NCI-H2081 treated with DMSO at 0.1 percent for 48 hours (cell line): ENCODE data around the gene XXYLT1.
"Not testable (repeated sequence)": the region's sequence is repeated elsewhere in the genome, so short reads cannot be mapped to it uniquely, and the experiment has no call there.

Experiments
- DNase-seq: peaks from one replicate; lab custom pipeline; 2025; lab: John Stamatoyannopoulos, UW

The XXYLT1 gene

DNA sequence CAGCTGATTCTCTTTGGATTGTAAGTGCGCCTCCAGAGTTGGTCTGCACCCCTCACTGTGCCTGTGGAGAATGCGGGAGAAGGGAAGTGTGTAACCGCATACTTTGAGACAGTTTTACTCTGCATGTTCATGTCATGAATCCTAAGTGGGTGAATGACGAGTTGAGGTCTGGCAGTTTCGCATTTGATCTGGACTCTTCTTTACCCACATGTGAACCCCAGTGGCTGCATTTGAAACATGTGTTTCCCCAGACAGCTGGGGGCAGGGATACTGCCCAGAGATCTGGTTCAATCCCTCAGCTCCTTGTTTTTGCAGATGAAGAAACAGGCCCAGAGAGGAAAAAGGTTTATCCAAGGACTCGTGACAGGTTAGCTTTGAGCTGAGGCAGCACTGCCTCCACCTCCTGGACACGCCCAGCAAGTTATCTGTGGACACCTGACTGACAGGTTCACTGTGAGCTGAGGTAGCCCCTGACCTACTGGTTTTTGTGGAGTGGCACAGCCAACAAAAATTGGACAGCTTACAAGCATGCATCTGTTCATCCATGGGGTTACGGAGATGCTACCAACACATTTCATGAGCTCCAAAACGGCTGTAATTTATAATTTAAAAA is 207.3 kb downstream of the XXYLT1 start:
- DNase-seq: no peak

DNA sequence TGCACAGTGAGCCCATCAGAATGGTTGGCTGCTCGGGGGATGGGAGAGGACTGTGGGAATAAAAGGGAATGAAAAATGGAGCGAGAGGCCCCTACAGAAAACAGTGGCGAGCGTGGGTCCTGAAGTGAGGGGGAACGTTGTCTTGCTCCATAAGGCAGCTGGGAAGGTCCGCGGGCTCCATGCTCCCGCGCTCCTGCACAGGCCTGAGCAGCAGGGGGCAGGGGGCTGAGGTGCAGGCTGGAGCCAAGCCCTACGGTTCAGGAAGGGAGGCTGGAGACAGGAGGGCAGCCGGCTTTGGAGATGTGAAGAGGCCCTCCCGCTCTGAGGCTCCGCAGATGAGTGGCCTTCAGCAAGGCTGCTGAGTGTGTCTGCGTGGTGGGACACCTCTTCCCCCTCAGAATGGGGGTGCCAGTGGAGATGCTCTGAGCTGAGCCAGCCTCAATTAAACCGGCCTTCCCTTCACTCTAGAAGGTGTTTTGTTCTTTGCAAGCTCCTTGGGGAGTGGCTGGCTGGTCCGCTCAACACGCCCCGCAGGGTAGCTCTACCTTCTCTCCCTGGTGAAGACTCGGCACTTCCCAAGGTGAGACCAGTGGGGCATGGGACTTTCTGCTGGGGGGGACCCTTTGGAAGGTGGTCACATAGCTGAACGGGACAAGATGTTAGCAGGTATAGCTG is 208.0 kb downstream of the XXYLT1 start:
- no peak for DNase-seq

DNA sequence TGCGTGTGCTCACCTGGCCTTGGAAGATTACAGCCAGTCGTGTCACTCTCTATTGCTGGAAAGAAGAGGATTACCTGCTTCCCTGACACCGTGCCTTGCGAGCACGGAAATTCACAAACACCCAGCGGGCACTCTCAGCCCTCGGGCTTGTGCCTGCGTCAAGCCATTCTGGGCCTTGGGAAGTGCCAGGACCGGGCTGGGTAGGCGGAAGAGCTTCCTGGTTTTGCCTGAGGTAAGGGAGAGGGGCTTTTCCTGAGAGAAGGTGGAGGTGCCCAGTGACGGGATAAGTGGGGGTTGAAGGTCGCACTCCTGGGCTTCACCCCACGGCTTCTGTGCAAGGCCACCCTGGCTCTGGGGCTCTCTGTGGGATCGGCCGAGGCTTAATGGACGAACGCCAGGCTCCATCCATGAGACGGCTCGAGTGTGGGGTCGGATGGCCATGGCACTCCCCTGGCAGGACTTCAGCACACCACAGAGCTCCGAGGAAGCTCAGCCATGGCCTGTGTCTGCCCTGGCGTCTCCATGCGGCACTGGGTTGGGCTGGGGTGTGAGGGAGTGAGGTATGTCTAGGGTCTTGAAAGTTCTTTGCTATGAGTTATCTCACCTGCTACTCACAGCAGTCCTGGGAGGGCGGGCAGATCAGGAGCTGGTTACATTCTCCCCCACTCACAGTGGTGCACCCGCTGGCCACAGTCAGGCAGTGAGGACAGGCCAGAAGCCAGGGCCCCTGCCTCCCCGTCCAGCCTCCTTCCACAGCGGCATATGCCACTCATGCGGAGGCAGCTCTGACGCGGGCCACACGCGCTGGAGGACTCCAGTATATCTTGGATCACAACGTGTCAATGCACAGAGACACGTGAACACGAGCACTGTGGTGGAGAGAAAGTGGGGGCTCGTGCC is 209.0 kb downstream of the XXYLT1 start:
- DNase-seq: no peak

DNA sequence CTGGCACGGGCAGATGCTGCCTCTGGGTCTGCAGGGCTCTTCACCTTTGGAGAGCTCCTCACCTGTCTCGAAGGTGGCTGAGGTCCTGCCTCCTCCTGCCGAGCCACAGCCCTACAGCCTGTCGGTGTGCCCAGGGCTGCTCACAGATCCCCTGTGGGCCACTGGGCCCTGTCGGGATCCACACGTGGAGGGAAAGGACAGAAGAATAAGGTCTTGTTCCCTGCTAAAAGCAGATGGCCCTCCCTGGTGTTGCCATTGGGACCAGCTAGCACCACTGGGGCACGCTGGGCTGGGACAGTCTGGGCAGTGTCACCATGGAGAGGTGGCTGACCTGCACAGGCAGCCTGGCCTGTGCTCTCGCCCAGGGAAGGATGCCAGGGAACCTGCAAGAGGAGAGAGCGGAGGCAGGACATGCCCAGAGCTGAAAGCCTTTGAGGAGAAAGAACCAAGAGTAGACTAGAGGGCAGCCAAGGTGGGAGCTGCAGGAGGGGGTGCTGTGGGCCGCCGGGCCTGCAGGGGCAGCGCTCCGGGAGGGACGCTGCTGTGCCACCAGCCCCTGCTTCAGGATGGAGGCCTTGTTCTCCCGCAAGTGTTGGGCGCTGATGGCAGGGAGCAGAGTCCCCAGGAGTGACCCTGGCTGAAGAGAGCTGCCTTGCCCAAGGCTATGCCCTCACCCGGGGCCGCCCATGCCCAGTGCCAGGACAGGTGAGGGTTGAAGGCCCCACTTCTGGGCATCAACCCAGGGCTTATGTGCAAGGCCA is 210.2 kb downstream of the XXYLT1 start:
- no peak for DNase-seq

DNA sequence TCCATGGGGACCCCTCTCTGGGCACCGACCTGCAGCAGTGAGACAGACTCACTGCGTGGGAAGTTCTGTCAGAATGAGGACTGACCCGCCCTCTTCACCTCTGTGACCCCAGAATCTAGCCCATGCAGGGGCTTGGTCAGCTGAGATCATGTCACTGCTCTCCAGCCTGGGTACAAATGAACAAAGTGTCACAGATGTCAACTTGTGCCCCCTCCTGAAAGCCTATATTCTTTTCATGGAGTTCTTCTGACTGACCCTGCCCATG is 210.8 kb downstream of the XXYLT1 start:
- DNase-seq: no peak

DNA sequence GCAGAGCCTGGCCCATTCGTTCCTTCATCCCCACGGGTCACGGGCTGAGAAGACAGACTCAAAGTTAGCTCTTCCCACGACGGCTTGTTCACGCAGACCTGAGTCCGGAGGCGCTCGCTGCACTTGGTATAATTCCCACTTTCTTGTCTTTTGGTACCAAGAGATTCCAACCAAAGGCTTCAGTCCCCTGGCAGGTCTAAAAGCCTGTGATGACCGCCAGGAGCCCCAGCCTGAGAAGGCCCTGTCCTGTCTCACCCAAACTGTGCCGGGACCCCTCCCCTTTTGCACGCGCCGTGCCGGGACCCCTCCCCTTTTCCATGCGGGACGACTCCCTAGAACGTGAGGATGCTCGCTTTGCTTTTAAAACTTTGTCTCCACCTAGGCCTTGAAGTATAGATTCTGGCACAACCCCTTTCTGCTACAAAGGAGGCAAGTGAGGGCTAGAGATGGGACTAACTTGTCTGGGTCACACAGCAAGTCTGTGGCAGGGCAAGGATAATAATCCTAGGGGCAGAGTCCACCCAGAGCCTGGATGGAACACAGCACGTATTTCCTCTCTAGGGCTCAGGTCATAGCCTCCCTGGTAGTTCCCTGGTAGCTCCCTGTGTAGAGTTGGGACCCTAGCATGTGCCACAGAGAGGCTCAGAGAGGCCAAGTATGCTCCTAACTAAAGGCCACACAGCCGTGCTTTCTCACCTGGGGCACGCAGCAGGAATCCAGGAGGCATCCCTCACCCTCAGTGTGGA is 211.3 kb downstream of the XXYLT1 start:
- DNase-seq: no peak

DNA sequence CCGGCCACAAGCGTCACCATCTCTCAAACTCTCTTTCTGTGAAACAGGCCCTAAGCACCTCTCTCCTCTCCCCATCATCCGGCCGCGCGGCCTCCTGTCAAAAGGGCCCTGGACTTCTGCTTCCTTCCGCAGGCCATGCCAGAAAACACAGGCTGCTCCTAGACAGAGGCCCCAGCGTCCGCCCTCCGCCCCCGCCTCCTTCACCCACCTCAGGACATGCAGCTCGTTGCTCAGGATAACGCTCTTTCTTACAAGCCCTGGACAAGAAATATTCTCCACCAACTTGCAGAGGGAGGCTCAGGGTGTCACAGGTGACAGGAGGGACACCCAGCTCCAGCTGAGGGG is 212.0 kb downstream of the XXYLT1 start:
- DNase-seq: no peak

DNA sequence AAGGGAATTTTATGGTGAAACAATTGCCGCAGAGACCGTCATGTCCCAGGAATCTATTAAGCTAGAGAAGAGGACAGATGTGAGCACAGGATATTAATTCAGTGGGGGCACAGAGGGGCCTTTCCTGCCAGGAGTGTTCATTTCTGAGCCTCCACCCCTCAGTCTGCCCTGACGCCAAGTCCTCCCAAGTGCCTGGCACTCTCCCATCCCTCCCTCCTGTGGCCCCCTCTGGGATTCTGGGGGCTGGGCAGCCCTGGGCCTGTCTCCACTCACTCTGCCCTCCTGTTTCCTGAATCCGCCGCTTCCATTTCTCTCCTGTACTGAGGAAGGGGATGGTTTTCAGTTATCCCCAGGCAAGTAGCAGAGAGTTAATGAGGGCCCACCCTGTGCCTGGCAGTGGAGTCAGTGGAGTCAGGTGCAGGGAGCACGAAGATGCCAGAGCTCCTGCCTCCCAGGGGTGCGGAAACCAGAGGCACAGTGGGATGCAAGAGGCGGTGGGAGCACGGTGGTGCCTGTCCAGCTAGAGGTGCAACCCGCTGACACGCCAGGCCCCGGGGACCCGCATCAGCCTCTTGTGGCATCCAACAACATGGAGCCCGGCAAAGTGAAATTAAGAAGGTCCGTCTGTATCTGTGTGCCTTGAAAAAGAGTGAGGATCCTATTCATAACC is 212.5 kb downstream of the XXYLT1 start:
- DNase-seq: no peak

DNA sequence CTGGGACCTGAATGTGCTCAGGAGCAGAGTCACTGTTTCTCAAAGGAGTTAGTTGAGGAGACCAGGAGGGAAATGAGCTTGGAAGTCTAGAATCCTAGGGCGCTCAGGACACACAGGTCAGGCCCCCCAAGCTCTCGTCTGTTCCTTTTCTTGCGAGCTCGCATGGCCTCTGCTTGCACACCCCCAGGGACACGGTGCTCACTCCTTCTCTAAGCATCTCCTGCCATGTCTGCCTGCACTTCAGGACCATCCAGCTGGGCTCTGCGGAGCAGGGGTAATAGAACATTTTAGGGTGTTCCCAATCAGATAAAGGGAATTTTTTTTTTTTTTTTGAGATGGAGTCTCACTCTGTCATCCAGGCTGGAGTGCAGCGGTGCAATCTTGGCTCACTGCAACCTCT is 213.2 kb downstream of the XXYLT1 start:
- DNase-seq: no peak

DNA sequence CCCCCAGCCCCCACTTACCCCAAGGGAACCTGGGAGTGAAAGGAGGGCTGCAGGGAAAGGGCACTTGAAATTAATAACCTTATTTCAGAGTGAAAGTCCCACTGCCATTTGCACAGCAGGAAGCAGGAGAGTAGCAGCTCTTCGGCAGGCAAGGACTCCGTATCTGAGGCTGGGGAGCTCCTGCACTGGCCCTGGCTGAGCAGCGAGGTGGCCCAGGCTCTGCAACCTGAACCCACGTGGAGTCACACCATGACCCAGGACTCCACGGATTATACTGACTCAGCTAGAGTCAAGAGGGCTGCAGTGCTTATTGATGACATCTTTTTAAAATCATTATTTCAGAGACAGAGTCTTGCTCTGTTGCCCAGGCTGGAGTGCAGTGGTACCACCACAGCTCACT is 214.5 kb downstream of the XXYLT1 start:
- DNase-seq: no peak

DNA sequence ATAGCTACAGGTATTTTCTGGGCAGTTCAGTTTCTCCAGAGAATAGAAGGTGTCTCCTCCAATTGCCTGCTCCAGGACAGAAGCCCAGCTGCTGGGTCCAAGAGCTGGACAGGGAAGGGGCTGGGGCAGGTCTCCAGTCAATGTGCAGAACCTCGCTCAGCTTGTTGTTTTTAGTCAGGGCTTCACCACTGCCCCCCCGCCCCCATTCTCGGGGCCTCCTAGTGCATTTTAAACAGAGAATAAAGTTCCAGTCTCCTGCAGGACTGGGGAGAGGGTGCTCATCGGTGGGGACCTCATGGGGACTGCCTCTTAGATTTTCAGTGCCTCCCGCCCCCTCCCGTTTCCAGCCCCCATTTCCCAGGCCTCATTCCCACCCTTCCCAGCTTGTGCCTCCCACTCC is 216.6 kb downstream of the XXYLT1 start:
- DNase-seq: no peak

DNA sequence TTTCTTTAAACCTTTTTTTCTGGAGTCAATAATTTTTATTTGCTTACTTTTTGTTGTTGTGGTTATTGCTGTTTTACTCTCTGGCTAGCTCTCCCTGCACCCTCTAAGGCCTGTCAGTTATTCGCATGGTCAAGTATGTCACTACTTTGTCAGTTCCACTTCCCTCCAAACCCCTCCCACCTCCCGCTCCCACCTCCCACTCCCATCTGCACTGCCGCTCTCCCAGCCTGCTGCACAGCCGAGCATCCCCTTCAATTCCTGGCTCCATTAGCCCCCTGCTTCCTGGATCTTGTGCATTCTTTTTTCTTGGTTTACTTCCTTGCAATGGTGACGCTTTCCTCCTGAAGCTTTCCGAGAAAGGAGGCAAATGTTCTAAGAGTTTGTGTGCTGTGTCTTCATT is 218.0 kb downstream of the XXYLT1 start:
- no peak for DNase-seq

DNA sequence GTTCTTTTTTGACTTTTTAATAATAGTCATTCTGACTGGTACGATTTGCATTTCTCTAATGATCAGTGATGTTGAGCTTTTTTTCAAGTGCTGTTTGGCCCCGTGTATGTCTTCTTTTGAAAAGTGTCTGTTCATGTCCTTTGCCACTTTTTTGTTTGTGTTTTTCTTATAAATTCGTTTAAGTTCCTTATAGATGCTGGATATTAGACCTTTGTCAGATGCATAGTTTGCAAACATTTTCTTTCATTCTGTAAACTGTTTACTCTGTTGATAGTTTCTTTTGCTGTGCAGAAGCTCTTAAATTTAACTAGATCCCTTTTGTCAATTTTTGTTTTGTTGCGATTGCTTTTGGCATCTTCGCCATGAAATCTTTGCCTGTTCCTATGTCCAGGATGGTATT is 220.7 kb downstream of the XXYLT1 start:
- not testable (repeated sequence) for DNase-seq

DNA sequence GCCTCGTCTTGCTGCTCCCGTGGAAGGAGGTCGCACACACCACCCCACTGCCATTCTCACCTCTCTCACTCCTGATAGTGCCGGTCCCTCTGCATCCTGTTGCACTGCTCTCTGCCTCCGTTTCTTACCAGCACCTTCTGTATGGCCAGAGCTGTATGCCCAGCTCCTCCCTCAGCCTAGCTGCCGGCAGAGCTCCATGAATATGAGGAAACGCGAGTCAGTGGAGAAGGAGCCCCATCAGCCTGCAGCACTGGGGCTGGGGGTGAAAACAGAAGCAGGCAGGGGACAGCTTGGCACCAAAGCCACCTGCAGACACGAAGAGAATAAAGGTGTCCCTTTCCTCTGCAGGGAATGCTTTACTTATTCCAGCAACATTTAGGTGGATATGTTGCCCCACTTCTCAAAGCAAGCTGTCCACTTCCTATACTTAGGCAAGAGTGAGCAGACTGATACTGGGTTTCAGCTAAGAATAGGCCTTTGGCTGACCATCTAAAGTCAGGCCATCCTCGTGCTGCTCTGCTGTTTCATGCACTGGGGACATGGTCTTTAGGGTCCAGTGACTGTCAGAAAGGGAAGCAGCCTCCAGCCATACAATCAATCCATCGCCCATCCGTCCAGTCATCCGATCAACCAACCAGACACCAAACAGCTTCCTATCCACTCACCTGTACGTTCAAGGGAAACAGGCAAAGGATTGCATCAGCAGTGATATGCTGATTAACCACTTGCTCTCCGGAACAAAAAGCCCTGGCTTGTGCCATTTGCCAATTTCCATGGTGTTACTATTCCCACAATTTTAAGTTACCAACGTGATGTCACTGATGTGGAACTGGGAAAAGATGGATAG is 222.7 kb downstream of the XXYLT1 start:
- no peak for DNase-seq

DNA sequence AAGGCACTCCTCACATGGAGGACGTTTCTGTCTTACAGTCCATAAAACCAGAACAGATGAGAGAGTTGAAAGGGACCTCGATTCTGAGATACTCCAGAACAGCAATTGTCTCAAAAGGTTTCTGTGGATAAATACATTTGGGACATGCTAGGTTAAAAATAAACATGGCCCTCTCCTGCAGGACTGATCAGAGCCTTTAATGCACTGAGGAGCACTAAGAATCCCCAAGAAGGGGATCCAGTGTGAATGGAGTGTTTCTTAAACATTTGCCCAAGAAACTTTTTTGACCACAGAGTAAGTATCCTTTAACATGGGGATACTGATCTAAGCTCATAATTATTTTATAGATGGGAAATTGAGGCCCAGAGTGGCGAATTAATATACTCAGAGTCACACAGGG is 223.4 kb downstream of the XXYLT1 start:
- no peak for DNase-seq

DNA sequence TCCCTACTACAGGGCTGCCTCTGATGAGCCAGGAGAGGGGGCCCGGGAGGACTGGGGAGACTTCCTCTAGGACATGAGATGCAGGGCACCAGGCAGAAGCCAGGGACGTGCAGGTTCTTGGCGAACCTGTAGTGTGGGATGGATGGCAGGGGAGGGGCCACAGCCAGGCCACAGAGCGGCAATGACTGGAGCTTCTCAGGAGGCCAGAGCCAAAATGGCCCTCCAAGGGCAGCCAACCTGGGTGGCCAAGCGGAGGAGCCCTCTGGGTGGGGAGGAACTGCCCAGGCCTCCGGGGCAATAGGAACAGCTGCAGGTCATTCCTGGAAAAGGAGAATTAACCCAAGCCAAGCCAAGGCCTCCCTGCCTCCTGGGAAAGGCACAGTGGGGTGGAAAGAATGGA is 224.5 kb downstream of the XXYLT1 start:
- DNase-seq: no peak

DNA sequence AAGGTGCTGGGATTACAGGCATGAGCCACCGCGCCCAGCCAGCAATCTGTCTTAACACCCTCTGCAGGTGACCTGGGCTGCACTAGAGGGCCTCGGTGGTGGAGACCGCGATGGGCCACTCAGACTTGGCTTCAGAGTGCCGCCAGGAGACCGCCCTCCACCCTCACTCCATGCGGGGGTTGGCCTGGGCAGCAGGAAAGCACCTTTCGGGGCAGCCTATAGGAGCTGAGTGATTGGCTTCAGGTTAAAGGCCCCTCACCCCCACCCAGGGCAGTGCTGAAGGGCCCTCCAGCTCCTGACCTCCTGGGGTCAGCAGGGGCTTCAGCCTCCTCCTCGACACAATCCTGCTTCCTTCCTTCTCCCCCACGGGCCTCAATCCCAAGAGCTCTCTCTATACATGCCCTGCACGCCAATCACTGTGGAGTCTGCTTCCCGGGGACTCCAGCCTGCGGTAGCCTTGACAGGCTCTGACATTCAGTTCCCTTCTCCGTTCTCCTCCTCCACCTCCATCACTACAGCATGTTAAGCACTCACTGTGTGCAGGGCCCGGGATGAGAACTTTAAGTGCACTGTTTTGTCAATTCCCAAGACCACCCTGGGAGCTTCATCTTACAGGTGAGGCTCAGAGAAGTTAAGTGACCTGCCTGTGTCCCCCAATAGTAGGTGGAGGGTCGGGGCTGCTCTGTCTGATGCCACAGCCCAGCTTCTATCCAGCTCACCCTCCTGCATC is 225.3 kb downstream of the XXYLT1 start:
- no peak for DNase-seq

DNA sequence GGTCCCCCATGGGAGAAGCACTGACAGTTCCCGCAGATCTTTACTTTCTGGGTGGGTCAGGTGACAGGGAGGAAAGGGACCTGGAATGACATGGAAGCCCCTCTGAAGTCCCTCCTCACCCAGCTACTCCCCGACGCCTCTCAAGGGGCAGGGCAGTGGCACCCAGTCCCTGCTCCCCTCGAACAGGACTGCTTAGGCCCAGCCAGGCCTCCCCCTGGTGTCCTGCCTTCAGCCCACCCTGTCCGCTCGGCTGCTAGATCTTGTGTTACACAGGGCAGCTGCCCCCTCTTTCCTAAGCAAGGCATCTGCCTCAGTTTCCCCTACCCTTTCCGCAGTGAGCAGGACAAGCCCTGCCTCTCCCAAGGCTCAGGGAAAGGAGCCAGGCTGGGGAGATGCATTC is 226.5 kb downstream of the XXYLT1 start:
- no peak for DNase-seq

DNA sequence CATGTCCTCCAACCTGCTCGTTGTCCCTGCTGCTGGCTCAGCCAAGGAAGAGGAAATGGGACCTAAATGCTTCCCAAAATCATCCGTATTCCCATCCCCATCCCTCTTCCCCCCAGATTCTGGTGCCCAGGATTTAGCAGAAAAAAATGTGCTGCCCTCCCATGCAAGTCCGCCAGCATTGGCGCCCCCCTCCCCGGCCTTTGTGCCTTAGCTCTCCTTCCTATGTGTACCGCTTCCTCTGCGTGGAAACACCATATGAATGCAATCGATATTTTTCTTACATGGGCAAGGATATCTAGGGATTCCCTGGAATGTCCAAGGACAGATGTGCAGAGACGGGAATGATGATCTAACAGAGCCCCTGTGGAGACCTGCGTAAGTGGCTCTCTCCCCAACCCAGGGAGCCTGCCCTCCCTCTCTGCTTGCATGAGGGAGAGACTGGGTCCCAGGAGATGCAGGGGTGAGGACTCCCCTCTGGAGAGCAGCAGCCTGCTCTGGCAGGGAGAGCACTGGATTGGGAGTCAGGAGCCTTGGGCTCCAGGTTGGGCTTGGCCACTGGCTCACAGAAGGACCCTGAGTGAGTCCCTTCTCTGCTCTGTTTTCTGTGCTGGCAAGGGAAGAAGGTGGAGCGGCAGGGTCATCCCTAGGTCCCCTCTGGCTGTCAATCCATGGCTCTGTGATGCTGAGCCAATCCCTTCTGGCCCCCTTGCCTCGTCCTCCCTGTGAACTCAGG is 227.2 kb downstream of the XXYLT1 start:
- DNase-seq: no peak
